A549 (cell line): ENCODE data around the gene TSSK6. TPM values are rescaled to one million over a fixed set of nuclear protein-coding genes. Genes with fewer than 3 reads are reported as not detected.

Experiments
- ATAC-seq, 2 experiments: fragments of 200-7000 bp in 1 of 2; fragments of >200 bp in 1 of 2; cut with Nextera tagmentation in 1 of 2; cut with Tn5 transposase in 1 of 2; 3 replicates each; pipeline versions ENCODE4 v1.8.0 to v1.9.1; 2018 to 2020; ENCODE audit warnings: mild to moderate bottlenecking in 1 of 2, moderate library complexity in 1 of 2
- CTCF ChIA-PET: fragments of 300-600 bp; sonication (Branson Sonifier 250); formaldehyde crosslinking; extraction: SDS; loops from one replicate; lab custom pipeline; 2021; ENCODE audit warnings: antibody characterized with exemption, inconsistent platforms; lab: Yijun Ruan, JAX
- POLR2A ChIA-PET: fragments of 350-600 bp; formaldehyde crosslinking; extraction: SDS; loops from one replicate; lab custom pipeline; 2021; ENCODE audit warnings: antibody characterized with exemption, inconsistent platforms; lab: Yijun Ruan, JAX
- DNase-seq, 2 experiments: peaks; one replicate each; pipeline versions ENCODE4 v3.0.0 to v3.0.0-alpha.2; 2011 to 2016; ENCODE audit warnings: low read depth in 1 of 2, low spot score in 1 of 2
- FAIRE-seq: peaks from 2 replicates; lab custom pipeline; 2011; peaks lifted over from hg19 to GRCh38; lab: Jason Lieb, UNC
- H3K27ac ChIP-seq, 2 experiments: fragments of >200 bp; sonication (Bioruptor Twin); formaldehyde crosslinking; 3 replicates each; pipeline ENCODE4 v1.5.1; 2016 to 2017
- H3K4me1 ChIP-seq: fragments of >200 bp; sonication (Bioruptor Twin); formaldehyde crosslinking; 3 replicates; pipeline ENCODE4 v1.6.1; 2016
- H3K4me2 ChIP-seq: fragments of >200 bp; sonication (Bioruptor Twin); formaldehyde crosslinking; 3 replicates; pipeline ENCODE4 v1.6.1; 2016
- H3K4me3 ChIP-seq: fragments of >200 bp; sonication (Bioruptor Twin); formaldehyde crosslinking; 3 replicates; pipeline ENCODE4 v1.5.1; 2016
- H3K9me3 ChIP-seq: fragments of >200 bp; sonication (Bioruptor Twin); formaldehyde crosslinking; 3 replicates; pipeline ENCODE4 v1.6.1; 2016
- CBX2 ChIP-seq: fragments of 200-600 bp; sonication (generic); IDR thresholded peaks from 2 replicates; pipeline ENCODE4 v1.6.1; 2016; ENCODE audit warnings: low read depth, mild to moderate bottlenecking, borderline replicate concordance
- CBX8 ChIP-seq: fragments of 200-600 bp; sonication (generic); IDR thresholded peaks from 2 replicates; pipeline ENCODE4 v1.6.1; 2016
- FOSL2 ChIP-seq, 2 experiments: fragments of 450-650 bp in 1 of 2; fragments of >200 bp in 1 of 2; sonication (Bioruptor Twin) in 1 of 2; formaldehyde crosslinking; IDR thresholded peaks; 2 replicates each; pipeline versions ENCODE4 v1.5.0 to v1.6.1; 2016 to 2020; ENCODE audit warnings: mild to moderate bottlenecking in 1 of 2, moderate library complexity in 1 of 2
- JUNB ChIP-seq: fragments of >200 bp; sonication (Bioruptor Twin); formaldehyde crosslinking; IDR thresholded peaks from 2 replicates; pipeline ENCODE4 v1.6.1; 2016
- MAZ ChIP-seq: fragments of 150-350 bp; IDR thresholded peaks from 2 replicates; pipeline ENCODE4 v1.6.1; 2014; ENCODE audit warnings: antibody characterized with exemption, low read depth, low read length, borderline replicate concordance
- NPAS2 ChIP-seq: fragments of 250-450 bp; sonication (Bioruptor Pico); IDR thresholded peaks from 2 replicates; pipeline ENCODE4 v1.8.0; 2022; ENCODE audit warnings: mild to moderate bottlenecking, moderate library complexity, borderline replicate concordance
- POLR2A ChIP-seq: IDR thresholded peaks from 2 replicates; pipeline ENCODE4 v1.6.1; 2012; ENCODE audit warnings: mild to moderate bottlenecking, low read length
- RCOR1 ChIP-seq: fragments of 150-350 bp; IDR thresholded peaks from 2 replicates; pipeline ENCODE4 v1.6.1; 2014; ENCODE audit warnings: antibody characterized with exemption, low read length, low read depth
- RNF2 ChIP-seq: fragments of 200-600 bp; sonication (generic); IDR thresholded peaks from 2 replicates; pipeline ENCODE4 v1.6.1; 2016; ENCODE audit warnings: low read depth, mild to moderate bottlenecking, antibody characterized with exemption, moderate library complexity, borderline replicate concordance
- TP53 ChIP-seq: fragments of 250-450 bp; sonication (Bioruptor Pico); IDR thresholded peaks from 2 replicates; pipeline ENCODE4 v1.5.0; 2021; ENCODE audit warnings: mild to moderate bottlenecking, moderate library complexity
- ZFP36 ChIP-seq: fragments of 450-650 bp; IDR thresholded peaks from 2 replicates; pipeline ENCODE4 v1.6.1; 2014; ENCODE audit warnings: borderline replicate concordance; ENCODE audit not compliant: partially characterized antibody
- WGBS: methylation state at CpG from one replicate; pipeline ENCODE4 v1.1.6; 2017; ENCODE audit errors: missing lambda C conversion rate; 5-methylcytosine and 5-hydroxymethylcytosine counted together
- polyA plus RNA-seq, 4 experiments: library from polyadenylated mRNA; depleted of rRNA in 3 of 4; stranded (reverse); fragments of >200 nt; fragmentation: RNase III in 1 of 4; extraction: RNeasy Plus Mini Kit Qiagen cat#74134 plus additional on column Dnase treatment in 1 of 4; gene quantifications; 2 replicates in 3 of 4; 3 replicates in 1 of 4; pipeline ENCODE4 v1.2.3, GENCODE V29; 2011 to 2017
- TF ChIP-seq, protein P1 (sequence below): fragments of 450-650 bp; IDR thresholded peaks from 2 replicates; pipeline ENCODE4 v1.6.1; 2014; ENCODE audit warnings: antibody characterized with exemption
- TF ChIP-seq, protein P2 (sequence below): fragments of >200 bp; sonication (Bioruptor Twin); formaldehyde crosslinking; IDR thresholded peaks from 3 replicates; pipeline ENCODE4 v1.5.1; 2016
- TF ChIP-seq, protein P3 (sequence below): fragments of 250-450 bp; sonication (Bioruptor Pico); IDR thresholded peaks from 2 replicates; pipeline ENCODE4 v1.5.0; 2020; ENCODE audit warnings: low read depth, mild to moderate bottlenecking, moderate library complexity
- TF ChIP-seq, protein P4 (sequence below): fragments of 150-350 bp; IDR thresholded peaks from 2 replicates; pipeline ENCODE4 v1.6.1; 2014; ENCODE audit warnings: low read depth, mild to moderate bottlenecking, low read length

Gene TSSK6
- polyA plus RNA-seq, 2 of the 4 experiments (the other 2 are of a cell fraction), result 1.4 to 1.8 TPM

- TF ChIP-seq NPAS2 (CRISPR knock-in tag) (no peak), FOSL2 (IDR thresholded peaks at IDR 0.05) (no peak), FOSL2 (CRISPR knock-in tag; IDR thresholded peaks at IDR 0.05) (peak; percentile 20; the same call in 1 of the 2 replicates), POLR2A (no peak), RCOR1 (no peak), JUNB (no peak)
- TF ChIP-seq, protein P1, sequence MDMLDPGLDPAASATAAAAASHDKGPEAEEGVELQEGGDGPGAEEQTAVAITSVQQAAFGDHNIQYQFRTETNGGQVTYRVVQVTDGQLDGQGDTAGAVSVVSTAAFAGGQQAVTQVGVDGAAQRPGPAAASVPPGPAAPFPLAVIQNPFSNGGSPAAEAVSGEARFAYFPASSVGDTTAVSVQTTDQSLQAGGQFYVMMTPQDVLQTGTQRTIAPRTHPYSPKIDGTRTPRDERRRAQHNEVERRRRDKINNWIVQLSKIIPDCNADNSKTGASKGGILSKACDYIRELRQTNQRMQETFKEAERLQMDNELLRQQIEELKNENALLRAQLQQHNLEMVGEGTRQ, result peak; percentile 96
- TF ChIP-seq, all 56 proteins: peak for 2
- ATAC-seq (peak; percentile 35 to 44; a peak in 5 of 6 replicates), FAIRE-seq (no peak), DNase-seq (peak; percentile 38 to 69)
- 71% methylated on average over 14 of the region's 14 CpGs for WGBS
- Histone ChIP-seq H3K27ac (peak overlapping the region; percentile 30 to 72; a peak in 4 of 6 replicates), H3K4me3 (no peak overlapping the region), H3K4me1 (peaks cover 20% of the 10 kb centered on the region; the same call in 2 of the 3 replicates), H3K4me2 (peak overlapping the region; percentile 32; the same call in 2 of the 3 replicates), H3K9me3 (no peaks in the 10 kb centered on the region)
- ChIA-PET POLR2A (interaction anchor here (1.8 kb wide), 1 partner anchor 104 kb away, joined by 8 read pairs; no protein-coding TSS in a partner anchor), CTCF (interaction anchor here (0.7 to 4.9 kb wide), 16 partner anchors 8 to 342 kb away, joined by 3 to 53 read pairs (median 6); no protein-coding TSS in a partner anchor)
These were observed 26.3 kb downstream of the TSSK6 start for GRCh38 chr19:19488875-19489690.

- H3K4me2 ChIP-seq, result no peak overlapping the region
- POLR2A ChIA-PET, result no interaction called here
- WGBS, result 50% methylated on average over 13 of the region's 20 CpGs
- DNase-seq, result no peak
- no peak for FAIRE-seq
- H3K4me1 ChIP-seq, result peaks cover 20% of the 10 kb centered on the region; the same call in 2 of the 3 replicates
- H3K4me3 ChIP-seq, result no peak overlapping the region
- TF ChIP-seq TP53 (CRISPR knock-in tag) (no peak), RNF2 (no peak), CBX2 (no peak), ZFP36 (no peak), MAZ (no peak), CBX8 (no peak)
- TF ChIP-seq, protein P2, sequence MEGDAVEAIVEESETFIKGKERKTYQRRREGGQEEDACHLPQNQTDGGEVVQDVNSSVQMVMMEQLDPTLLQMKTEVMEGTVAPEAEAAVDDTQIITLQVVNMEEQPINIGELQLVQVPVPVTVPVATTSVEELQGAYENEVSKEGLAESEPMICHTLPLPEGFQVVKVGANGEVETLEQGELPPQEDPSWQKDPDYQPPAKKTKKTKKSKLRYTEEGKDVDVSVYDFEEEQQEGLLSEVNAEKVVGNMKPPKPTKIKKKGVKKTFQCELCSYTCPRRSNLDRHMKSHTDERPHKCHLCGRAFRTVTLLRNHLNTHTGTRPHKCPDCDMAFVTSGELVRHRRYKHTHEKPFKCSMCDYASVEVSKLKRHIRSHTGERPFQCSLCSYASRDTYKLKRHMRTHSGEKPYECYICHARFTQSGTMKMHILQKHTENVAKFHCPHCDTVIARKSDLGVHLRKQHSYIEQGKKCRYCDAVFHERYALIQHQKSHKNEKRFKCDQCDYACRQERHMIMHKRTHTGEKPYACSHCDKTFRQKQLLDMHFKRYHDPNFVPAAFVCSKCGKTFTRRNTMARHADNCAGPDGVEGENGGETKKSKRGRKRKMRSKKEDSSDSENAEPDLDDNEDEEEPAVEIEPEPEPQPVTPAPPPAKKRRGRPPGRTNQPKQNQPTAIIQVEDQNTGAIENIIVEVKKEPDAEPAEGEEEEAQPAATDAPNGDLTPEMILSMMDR, result no peak
- TF ChIP-seq, protein P1, result no peak
- TF ChIP-seq, protein P3, sequence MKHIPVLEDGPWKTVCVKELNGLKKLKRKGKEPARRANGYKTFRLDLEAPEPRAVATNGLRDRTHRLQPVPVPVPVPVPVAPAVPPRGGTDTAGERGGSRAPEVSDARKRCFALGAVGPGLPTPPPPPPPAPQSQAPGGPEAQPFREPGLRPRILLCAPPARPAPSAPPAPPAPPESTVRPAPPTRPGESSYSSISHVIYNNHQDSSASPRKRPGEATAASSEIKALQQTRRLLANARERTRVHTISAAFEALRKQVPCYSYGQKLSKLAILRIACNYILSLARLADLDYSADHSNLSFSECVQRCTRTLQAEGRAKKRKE (CRISPR knock-in tag), result no peak
- TF ChIP-seq, protein P4, sequence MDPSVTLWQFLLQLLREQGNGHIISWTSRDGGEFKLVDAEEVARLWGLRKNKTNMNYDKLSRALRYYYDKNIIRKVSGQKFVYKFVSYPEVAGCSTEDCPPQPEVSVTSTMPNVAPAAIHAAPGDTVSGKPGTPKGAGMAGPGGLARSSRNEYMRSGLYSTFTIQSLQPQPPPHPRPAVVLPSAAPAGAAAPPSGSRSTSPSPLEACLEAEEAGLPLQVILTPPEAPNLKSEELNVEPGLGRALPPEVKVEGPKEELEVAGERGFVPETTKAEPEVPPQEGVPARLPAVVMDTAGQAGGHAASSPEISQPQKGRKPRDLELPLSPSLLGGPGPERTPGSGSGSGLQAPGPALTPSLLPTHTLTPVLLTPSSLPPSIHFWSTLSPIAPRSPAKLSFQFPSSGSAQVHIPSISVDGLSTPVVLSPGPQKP, result no peak
- H3K27ac ChIP-seq, result peak overlapping the region in 1 of 2 experiments; percentile 72; a peak in 1 of 6 replicates
- CTCF ChIA-PET, result interaction anchor here (0.7 to 3.2 kb wide), 5 partner anchors 12 to 126 kb away, joined by 3 to 18 read pairs (median 6); no protein-coding TSS in a partner anchor
- H3K9me3 ChIP-seq, result no peaks in the 10 kb centered on the region
- no peak for ATAC-seq
These were observed 27.1 kb downstream of the TSSK6 start for GRCh38 chr19:19487950-19488874.
